ENCODE measurements around the gene GRM8.
"Not testable (repeated sequence)": the region's sequence is repeated elsewhere in the genome, so short reads cannot be mapped to it uniquely, and the experiment has no call there.

Gene GRM8

GRCh38 chr7:126905255-126905654 lies 347.5 kb downstream of the GRM8 start:
- DNase-seq = not testable (repeated sequence)

GRCh38 chr7:126901041-126901765 lies 351.5 kb downstream of the GRM8 start:
- not testable (repeated sequence) for DNase-seq

DNA sequence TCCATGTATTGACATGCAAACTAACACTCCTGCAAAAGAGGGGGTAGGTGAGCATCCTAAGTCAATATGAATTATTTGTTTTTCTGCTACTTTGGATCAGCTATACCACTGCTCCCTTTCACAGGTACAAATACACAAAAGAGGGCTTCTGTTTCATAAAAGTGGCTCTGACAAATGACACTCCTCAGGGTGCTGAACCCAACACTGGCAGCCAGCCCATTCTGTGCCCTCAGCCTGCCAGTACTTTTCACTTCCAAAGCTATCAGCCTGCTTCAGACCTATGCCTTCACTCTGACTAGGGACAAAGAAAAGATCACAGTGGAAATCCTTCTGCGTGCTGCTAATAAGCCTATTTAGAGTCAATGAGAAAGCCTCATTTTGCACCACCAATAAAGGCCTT lies 364.8 kb downstream of the GRM8 start:
- not testable (repeated sequence) for DNase-seq

DNA sequence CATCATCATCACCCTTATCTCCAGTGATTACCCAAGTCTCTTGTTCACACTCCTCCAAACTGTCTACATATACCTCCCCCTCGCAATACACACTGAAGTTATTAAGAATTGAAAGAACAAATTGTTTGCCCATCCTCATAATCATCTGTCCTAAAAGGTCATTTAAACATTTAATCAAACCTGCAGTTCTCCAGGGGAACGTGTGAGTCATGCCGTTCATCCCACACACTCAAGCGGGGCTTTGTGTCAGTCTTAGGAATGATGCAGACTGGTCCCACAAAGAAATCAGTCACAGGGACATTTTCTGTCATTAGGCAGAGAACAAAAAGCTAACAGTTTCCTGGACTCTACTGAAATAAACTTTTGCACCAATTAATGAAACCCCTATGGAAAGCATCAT lies 365.2 kb downstream of the GRM8 start:
- DNase-seq = not testable (repeated sequence)

DNA sequence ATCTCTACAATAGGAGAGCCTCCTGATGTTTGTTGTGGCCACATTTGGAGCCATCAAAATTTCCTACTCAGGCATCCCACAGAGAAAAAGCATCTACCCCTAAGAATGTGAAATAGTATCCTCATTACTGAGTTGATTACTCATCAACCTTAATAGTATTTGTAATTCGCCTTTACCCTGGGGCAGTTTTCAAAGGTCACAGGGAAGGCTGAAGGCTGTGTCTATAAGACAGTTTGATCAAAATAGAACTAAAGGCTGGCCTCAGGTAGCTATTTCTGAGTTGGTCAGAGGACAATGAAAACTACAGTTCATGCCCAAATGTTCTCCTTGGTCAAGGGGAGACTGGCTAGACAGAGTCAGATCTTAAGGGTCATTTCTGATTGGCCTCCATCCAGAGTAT lies 370.0 kb downstream of the GRM8 start:
- not testable (repeated sequence) for DNase-seq

DNA sequence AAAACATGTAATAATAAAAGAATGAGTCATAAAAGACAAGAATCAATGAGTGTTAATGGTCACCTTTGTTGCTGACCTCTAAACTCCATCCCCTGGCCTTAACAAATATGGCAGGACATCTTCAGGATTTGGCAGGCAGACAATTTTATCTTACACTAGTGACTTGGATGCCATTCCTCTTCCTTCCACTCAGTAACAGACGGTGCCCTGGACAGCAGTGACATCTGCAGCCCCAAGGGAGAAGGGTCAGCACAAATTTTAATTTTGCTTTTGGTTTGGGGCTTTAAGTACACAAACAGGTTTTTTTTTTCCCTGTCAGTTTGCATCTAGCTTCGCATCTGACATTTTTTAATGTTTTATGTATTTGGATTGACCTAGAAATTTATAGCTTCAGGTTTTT lies 370.8 kb downstream of the GRM8 start:
- DNase-seq = not testable (repeated sequence)

DNA sequence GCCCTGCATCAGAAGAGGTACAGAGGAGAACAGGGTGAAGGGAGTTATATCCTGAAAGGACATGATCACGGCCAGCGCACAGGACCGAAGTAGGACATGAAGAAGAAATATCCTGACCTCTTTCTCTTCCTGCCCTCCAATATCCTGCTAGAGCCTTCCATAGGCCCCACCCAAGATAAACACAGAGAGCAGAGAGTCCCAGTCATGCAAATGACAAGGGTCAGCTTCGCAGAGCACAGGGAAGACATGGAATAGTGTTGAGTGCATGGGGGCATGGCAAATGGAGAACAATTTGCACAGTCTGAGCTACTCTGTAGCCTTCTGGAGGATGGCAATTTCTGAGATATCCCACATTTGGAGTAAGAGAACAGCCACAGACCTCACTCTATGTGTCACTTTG lies 371.4 kb downstream of the GRM8 start:
- no peak for DNase-seq

DNA sequence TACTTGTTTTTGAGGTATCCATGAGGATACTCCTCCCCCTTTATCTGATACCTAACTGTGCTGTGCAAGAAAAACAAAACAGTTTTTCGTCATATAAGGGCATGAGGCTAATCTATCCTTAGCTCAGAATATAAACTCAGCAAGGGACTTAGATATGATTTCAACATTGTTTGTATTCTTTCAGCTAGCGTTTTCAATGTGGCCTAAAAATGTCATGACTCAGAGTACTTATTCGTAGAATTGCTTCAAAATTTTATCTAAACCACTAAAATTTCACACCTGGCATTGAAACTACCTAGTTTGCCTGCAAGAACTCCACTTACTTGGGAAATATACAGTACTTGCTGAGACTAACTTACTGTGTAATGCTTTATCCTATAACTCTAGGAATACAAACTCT lies 376.2 kb downstream of the GRM8 start:
- not testable (repeated sequence) for DNase-seq

- no peak for DNase-seq
These were observed 395.9 kb downstream of the GRM8 start for GRCh38 chr7:126856691-126857291.

GRCh38 chr7:126845331-126845730 lies 407.4 kb downstream of the GRM8 start:
- no peak for DNase-seq

DNA sequence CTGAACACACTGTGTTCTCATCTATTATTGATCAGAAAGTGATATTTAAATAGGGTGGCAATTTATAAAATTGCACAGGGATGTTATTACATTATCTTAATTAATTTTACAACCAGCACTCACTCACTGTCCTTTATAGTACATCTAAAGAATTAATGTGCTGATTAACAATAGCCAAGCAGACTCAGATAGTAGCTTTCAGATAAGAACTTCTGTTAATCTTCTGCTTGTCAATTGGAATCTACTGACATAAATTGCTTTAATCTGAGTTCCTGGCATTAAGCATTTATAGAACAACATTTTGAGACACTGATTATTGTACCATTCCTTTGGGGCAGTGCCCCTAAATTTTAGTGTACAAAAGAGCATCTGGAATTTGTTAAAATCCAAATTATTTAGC lies 408.9 kb downstream of the GRM8 start:
- DNase-seq = no peak

DNA sequence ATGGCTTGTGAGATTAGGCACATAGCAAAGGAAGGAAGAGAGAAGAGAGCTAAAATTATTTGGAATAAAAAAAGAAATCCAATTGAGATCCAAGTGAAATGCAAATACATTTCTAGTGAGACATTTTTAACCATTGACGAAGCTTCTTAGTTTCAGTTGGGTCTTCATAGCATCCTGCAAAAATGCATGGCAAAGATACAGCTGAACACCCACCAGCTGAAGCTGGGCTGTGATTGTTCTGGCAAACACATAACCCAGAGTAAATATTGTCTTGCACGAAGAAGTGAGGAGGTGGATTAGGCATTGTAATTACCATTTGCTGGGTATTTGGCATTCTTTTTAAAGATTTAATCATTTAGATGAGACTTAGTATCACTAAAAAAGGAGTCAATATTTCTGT lies 409.4 kb downstream of the GRM8 start:
- DNase-seq = no peak

DNA sequence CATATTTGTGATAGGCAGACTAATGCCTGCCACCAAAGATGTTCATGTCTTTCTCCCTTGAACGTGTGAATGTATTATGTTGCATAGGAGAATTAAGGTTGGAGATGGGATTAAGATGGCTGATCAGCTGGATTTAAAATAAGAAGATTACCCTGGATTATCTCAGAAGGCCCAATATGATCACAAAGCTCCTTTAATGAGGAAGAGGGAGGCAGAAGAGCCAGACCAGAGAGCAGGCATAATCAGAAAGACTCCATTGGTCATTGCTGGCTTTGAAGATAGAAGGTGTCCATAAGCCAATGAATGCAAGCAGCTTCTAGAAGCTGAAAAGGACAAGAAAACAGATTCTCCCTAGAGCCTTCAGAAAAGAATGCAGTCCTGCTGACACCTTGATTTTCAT lies 410.3 kb downstream of the GRM8 start:
- DNase-seq = no peak

DNA sequence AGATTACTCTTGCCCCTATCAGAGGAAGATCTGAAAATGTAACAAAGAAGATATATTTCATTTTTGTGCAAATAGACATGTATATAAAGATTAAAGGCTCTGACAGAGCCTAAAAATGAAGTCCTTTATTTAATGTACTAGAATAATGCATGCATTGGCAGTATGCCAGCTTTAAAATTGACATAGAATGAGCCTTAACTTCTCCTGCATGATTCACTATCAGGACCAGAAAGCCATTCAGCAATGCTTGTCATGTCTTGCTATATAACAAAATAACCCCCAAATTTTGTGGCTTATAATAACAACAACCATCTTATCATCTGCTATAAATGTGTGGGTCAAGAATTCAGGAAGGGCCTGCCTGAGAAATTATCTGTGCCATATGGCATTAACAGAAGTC lies 411.9 kb downstream of the GRM8 start:
- DNase-seq = no peak

- no peak for DNase-seq
These were observed 413.1 kb downstream of the GRM8 start for GRCh38 chr7:126839624-126840023.

DNA sequence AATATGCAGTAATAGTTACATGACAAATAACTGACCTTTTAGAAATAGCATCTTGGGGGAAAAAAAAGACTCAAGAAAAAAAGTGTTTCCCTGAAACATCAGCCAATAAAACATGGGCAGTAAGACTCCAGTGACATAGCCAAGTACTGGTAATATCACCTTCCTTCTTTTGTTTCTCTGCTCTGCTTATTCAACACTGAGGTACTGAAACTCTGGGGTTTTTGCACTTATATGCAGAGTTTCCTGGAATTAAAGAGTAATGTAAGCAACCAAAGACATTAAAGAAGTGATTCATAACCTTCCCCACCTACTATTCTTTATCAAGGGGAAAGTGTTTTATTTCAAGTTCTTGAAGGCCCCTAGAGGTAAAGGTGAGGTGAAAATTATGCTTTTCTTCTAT lies 414.5 kb downstream of the GRM8 start:
- no peak for DNase-seq

DNA sequence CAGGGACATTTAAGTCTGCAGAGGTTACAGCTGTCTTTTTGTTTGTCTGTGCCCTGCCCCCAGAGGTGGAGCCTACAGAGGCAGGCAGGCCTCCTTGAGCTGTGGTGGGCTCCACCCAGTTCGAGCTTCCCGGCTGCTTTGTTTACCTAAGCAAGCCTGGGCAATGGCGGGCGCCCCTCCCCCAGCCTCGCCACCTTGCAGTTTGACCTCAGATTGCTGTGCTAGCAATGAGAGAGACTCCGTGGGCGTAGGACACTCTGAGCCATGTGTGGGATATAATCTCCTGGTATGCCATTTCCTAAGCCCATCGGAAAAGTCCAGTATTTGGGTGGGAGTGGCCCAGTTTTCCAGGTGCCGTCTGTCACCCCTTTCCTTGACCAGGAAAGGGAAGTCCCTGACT lies 421.5 kb downstream of the GRM8 start:
- DNase-seq = not testable (repeated sequence)

DNA sequence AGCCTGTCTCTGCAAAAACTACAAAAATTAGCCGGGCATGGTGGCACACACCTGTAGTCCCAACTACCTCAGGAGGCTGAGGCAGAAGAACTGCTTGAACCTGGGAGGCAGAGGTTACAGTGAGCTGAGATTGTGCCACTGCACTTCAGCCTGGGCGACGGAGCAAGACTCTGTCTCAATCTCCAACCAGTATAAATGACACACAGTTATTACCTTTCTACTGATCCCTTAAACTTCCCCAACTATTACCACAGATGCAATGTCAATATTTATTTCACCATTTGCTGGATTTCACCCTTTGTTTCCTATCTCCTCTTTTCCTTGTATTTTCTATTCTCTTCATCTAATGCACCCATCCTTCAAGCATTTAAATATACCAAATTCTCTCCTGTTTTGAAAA lies 431.8 kb downstream of the GRM8 start:
- DNase-seq = no peak

GRCh38 chr7:126819197-126819484 lies 433.6 kb downstream of the GRM8 start:
- DNase-seq = no peak

GRCh38 chr7:126818393-126819196 lies 434.1 kb downstream of the GRM8 start:
- DNase-seq = no peak

- DNase-seq = no peak
These were observed 443.6 kb downstream of the GRM8 start for GRCh38 chr7:126809188-126809587.

- DNase-seq = no peak
These were observed 446.1 kb downstream of the GRM8 start for GRCh38 chr7:126806614-126807013.

DNA sequence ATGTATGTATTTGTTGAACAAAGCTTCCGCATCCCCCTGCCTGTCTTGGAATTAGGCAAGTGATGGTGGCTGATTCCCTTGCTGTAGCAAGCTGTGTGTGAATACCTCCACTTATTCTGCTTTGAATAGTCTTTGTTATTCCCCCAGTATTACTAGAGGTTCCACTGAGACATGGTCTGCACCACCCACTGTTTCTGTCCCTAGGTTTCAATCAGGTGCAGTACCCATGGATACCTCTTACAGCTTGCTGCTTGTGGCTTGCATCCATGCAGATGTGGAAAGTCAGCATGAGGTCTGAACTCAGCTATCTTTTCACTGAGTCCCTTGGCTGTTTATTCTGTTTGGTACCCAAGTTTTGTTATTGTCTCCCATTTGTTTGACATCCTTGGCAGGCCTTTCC lies 447.4 kb downstream of the GRM8 start:
- DNase-seq = no peak

DNA sequence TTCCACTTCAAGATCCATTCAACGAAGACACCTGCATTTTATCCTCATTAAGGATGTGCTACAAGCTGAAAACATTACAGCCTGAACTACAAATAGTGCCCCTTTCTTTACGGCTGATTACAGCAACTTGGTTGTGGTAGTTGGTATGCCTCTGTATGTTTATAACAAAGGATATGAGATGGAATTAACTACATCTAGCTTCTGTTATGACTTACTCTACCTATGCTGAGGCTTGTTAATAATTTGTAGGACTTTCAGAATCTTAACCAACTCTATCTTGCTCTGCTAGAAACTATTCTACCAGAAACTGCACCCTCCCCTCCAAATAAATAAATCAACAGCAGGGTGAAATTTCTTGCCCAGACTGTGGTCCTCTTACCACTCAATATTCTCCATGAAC lies 448.1 kb downstream of the GRM8 start:
- no peak for DNase-seq
